GM12872 (cell line): ENCODE data around the gene KDELR3.

Source experiments
- CTCF ChIP-seq: IDR thresholded peaks from 3 replicates; pipeline ENCODE4 v1.5.1; 2011; ENCODE audit warnings: low read depth, mild to moderate bottlenecking, low read length, moderate library complexity; ENCODE audit not compliant: insufficient read depth

KDELR3 gene

GRCh38 chr22:38467904-38468442 lies at the start of gene KDELR3:
KDELR3 (plus strand) TSS chr22:38468096; CDS start chr22:38468234, 138 bp downstream.
- no peak for TF ChIP-seq CTCF

- TF ChIP-seq CTCF = no peak
These were observed 49.3 kb upstream of the KDELR3 start for GRCh38 chr22:38418589-38418988.

GRCh38 chr22:38419121-38419857 lies 48.6 kb upstream of the KDELR3 start:
- no peak for TF ChIP-seq CTCF

DNA sequence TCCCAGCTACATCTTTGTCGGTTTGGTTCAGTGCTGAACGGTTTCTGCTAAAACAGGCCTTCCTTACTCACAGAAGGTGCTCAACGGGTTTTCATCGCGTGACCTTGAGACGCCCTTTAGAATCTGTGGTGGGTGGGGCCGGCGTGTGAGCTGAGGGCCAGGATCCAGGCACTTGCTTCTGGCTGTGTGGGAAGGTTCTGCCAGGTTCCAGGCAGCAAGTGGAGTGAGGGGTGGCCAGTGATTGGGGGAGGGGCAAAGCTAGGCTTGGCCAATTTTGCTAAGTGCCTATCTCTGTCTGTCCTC lies 48.1 kb upstream of the KDELR3 start:
- no peak for TF ChIP-seq CTCF

DNA sequence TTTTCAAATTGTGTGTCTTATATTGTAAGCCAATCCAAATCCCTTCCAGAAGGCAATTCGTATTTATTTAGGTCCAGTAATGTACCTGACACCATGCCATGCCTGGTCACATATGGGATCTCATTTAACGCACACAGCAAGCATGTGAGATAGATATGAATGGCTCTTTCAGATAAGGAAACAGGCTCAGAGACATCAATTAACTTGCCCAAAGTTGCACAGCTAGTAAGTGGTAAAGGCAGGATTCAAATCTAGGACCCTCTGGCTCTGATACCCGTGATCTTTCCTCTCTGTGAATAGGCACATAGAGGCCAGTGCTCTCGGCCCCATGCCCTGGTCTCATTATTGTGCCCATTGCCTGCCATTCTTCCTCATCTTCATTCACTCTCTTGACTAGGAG lies 47.2 kb upstream of the KDELR3 start:
- no peak for TF ChIP-seq CTCF

DNA sequence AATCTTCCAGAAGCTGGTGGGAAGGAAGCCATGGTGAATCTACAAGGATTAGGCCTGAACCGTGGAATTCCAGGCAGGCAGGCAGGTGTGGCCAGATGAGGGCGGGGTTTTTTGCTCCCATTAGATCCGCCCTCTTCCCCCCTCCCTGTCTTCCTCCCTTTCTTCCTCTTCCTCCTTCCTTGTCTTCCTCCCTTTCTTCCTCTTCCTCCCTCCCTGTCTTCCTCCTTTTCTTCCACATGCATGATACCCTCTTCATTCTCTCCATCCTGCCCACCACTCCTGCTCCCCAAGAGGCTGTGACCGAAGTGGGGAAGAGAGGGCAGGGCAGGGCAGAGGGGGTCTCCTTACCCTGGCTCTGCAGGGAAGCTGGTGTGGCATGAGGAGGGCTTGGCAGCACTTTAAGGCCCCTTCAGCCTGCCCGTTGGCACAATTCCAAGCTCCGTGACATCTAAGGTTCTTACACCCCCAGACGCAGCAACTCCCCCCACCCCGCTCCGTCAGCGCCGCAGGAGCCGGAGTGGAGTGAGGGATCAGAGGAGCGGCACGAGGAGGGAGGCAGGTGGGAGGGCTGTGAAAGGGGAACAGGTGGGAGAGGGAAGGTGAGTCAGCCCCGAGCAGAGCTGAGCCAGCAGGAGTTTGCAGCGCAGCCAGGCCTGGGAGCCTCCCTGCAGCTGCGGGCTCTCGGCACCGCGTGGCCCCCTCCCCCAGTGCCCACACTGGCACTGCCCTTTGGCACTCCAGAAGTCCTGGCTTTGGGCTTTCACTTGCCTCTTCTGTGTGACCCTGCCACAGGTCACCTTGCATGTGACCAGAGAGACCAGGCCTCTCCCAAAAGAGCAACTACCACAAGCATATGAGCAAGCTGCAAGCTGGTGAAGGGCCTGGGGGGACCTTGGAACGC lies 45.0 kb upstream of the KDELR3 start:
- no peak for TF ChIP-seq CTCF
